Natural killer cell (primary cell): ENCODE measurements around the gene PHOSPHO1. TPM values are rescaled to one million over a fixed set of nuclear protein-coding genes. Genes with fewer than 3 reads are reported as not detected.

Experiments
- ATAC-seq, 3 donors: fragments of 150-1000 bp in 2 of 3; fragments of 200-7000 bp in 1 of 3; cut with Tn5 transposase; 1 replicate in 1 of 3; 2 replicates in 2 of 3; pipeline ENCODE4 v1.10.0; 2021; ENCODE audit warnings: mild to moderate bottlenecking in 2 of 3, moderate library complexity in 2 of 3
- DNase-seq, 2 donors: peaks; one replicate each; pipeline versions ENCODE4 v3.0.0 to v3.0.0-alpha.2; 2013 to 2021; ENCODE audit warnings: mixed read lengths in 1 of 2
- H3K27ac ChIP-seq: one replicate; pipeline ENCODE4 v1.5.1; 2013; ENCODE audit warnings: mild to moderate bottlenecking, low read length
- H3K27me3 ChIP-seq: one replicate; pipeline ENCODE4 v1.6.1; 2013; ENCODE audit warnings: low read length; ENCODE audit not compliant: control insufficient read depth, insufficient read depth
- H3K36me3 ChIP-seq: one replicate; pipeline ENCODE4 v1.6.1; 2013; ENCODE audit warnings: low read length; ENCODE audit not compliant: control insufficient read depth, insufficient read depth
- H3K4me1 ChIP-seq: one replicate; pipeline ENCODE4 v1.6.1; 2013; ENCODE audit warnings: low read length; ENCODE audit not compliant: control insufficient read depth, insufficient read depth
- H3K4me3 ChIP-seq: one replicate; pipeline ENCODE4 v1.5.1; 2013; ENCODE audit warnings: low read length
- H3K9me3 ChIP-seq: one replicate; pipeline ENCODE4 v1.6.1; 2013; ENCODE audit warnings: low read length; ENCODE audit not compliant: control insufficient read depth, insufficient read depth
- H3K27ac Mint-ChIP-seq, 2 donors: one replicate each; pipeline ENCODE4 v1.8.0; 2022; ENCODE audit warnings: mild to moderate bottlenecking in 2 of 2, mixed read lengths in 2 of 2, moderate library complexity in 1 of 2
- H3K27me3 Mint-ChIP-seq, 2 donors: one replicate each; pipeline ENCODE4 v1.8.0; 2022; ENCODE audit warnings: low read depth in 2 of 2, mixed read lengths in 2 of 2
- H3K36me3 Mint-ChIP-seq: one replicate; pipeline ENCODE4 v1.8.0; 2022; ENCODE audit warnings: mixed read lengths
- H3K4me1 Mint-ChIP-seq, 2 donors: one replicate each; pipeline ENCODE4 v1.8.0; 2022; ENCODE audit warnings: mixed read lengths in 2 of 2
- H3K4me3 Mint-ChIP-seq: one replicate; pipeline ENCODE4 v1.8.0; 2022; ENCODE audit warnings: mild to moderate bottlenecking, moderate library complexity, mixed read lengths
- H3K9me3 Mint-ChIP-seq, 2 donors: one replicate each; pipeline ENCODE4 v1.8.0; 2022; ENCODE audit warnings: mixed read lengths in 2 of 2
- CTCF ChIP-seq: fragments of 200-600 bp; IDR thresholded peaks from one replicate; pipeline ENCODE4 v1.8.0; 2022; ENCODE audit warnings: antibody characterized with exemption
- WGBS: methylation state at CpG from one replicate; pipeline ENCODE4 v1.1.7; 2013; ENCODE audit warnings: missing lambda C conversion rate; ENCODE audit not compliant: insufficient coverage; 5-methylcytosine and 5-hydroxymethylcytosine counted together
- intact Hi-C: fragments of 100-400 bp; cut with micrococcal nuclease; formaldehyde crosslinking; loops from one replicate; pipeline ENCODE4 v1.14.2; 2022
- total RNA-seq, 4 donors: library from RNA; stranded (reverse); fragments of 120-200 nt in 1 of 4; gene quantifications; one replicate each; pipeline versions ENCODE4 v1.2.3 to v1.2.4, GENCODE V29; 2013 to 2022

The PHOSPHO1 gene
- total RNA-seq, 3 donors from 2014 or later (not counting 1 experiment from before 2014, with no cell fraction given) = 1.7 TPM; not detected in 2

- Histone ChIP-seq H3K4me3 (no peak overlapping the region), H3K27ac (no peak overlapping the region), H3K4me1 (no peaks in the 10 kb centered on the region), H3K27me3 (no peaks in the 10 kb centered on the region), H3K36me3 (no peaks in the 10 kb centered on the region), H3K9me3 (no peaks in the 10 kb centered on the region)
- no peak for DNase-seq
- WGBS = 87% methylated on average over 9 of the region's 9 CpGs
- intact Hi-C loops = no loop called here
- no peak overlapping the region for H3K27ac Mint-ChIP-seq
- no peaks in the 10 kb centered on the region for H3K36me3 Mint-ChIP-seq
- no peaks in the 10 kb centered on the region for H3K9me3 Mint-ChIP-seq
- no peak for TF ChIP-seq CTCF
- no peak overlapping the region for H3K4me3 Mint-ChIP-seq
- peaks cover 0 to 3% of the 10 kb centered on the region in 2 donors for H3K27me3 Mint-ChIP-seq
- no peak for ATAC-seq
- H3K4me1 Mint-ChIP-seq = no peaks in the 10 kb centered on the region
These were observed 11.3 kb upstream of the PHOSPHO1 start for GRCh38 chr17:49241692-49242397.

GRCh38 chr17:49241040-49241439, 10.5 kb upstream of the PHOSPHO1 start:
- Histone ChIP-seq H3K27ac (no peak overlapping the region), H3K27me3 (no peaks in the 10 kb centered on the region), H3K4me1 (no peaks in the 10 kb centered on the region), H3K4me3 (no peak overlapping the region), H3K9me3 (no peaks in the 10 kb centered on the region), H3K36me3 (no peaks in the 10 kb centered on the region)
- Mint-ChIP-seq H3K4me1 (no peaks in the 10 kb centered on the region), H3K27me3 (peaks cover 0 to 3% of the 10 kb centered on the region in 2 donors), H3K36me3 (no peaks in the 10 kb centered on the region), H3K27ac (no peak overlapping the region), H3K4me3 (no peak overlapping the region), H3K9me3 (no peaks in the 10 kb centered on the region)
- 97% methylated on average over 6 of the region's 8 CpGs for WGBS
- TF ChIP-seq CTCF = no peak
- DNase-seq (no peak), ATAC-seq (no peak)
- intact Hi-C loops = no loop called here

GRCh38 chr17:49240619-49241018, 10.0 kb upstream of the PHOSPHO1 start:
- Mint-ChIP-seq H3K4me1 (no peaks in the 10 kb centered on the region), H3K36me3 (no peaks in the 10 kb centered on the region), H3K9me3 (no peaks in the 10 kb centered on the region), H3K4me3 (no peak overlapping the region), H3K27me3 (peaks cover 0 to 3% of the 10 kb centered on the region in 2 donors), H3K27ac (no peak overlapping the region)
- H3K9me3 ChIP-seq = no peaks in the 10 kb centered on the region
- H3K36me3 ChIP-seq = no peaks in the 10 kb centered on the region
- no peak overlapping the region for H3K27ac ChIP-seq
- intact Hi-C loops = no loop called here
- no peaks in the 10 kb centered on the region for H3K27me3 ChIP-seq
- WGBS = no CpG with 5 or more reads among the region's 1 CpG
- DNase-seq (no peak), ATAC-seq (no peak)
- no peak overlapping the region for H3K4me3 ChIP-seq
- H3K4me1 ChIP-seq = no peaks in the 10 kb centered on the region
- no peak for TF ChIP-seq CTCF

GRCh38 chr17:49239963-49240362, 9.4 kb upstream of the PHOSPHO1 start:
- no peak for ATAC-seq
- no peak overlapping the region for H3K4me3 ChIP-seq
- WGBS = no CpG with 5 or more reads among the region's 1 CpG
- Mint-ChIP-seq H3K36me3 (no peaks in the 10 kb centered on the region), H3K4me3 (no peak overlapping the region), H3K4me1 (no peaks in the 10 kb centered on the region), H3K27me3 (peaks cover 0 to 3% of the 10 kb centered on the region in 2 donors), H3K27ac (no peak overlapping the region), H3K9me3 (no peaks in the 10 kb centered on the region)
- DNase-seq = no peak
- intact Hi-C loops = no loop called here
- H3K9me3 ChIP-seq = no peaks in the 10 kb centered on the region
- no peaks in the 10 kb centered on the region for H3K4me1 ChIP-seq
- no peaks in the 10 kb centered on the region for H3K36me3 ChIP-seq
- no peak for TF ChIP-seq CTCF
- H3K27ac ChIP-seq = no peak overlapping the region
- no peaks in the 10 kb centered on the region for H3K27me3 ChIP-seq
